Hepatocyte (in vitro differentiated cells): ENCODE data around the gene BAIAP3.

Experiments used
- CTCF ChIP-seq: fragments of 200-600 bp; sonication (generic); IDR thresholded peaks from 2 replicates; pipeline ENCODE4 v1.5.1; 2016; ENCODE audit warnings: antibody characterized with exemption, mild to moderate bottlenecking; ENCODE audit not compliant: poor library complexity
- EZH2 ChIP-seq: fragments of 200-600 bp; sonication (generic); IDR thresholded peaks from 2 replicates; pipeline ENCODE4 v1.6.1; 2016; ENCODE audit warnings: antibody characterized with exemption, mild to moderate bottlenecking, borderline replicate concordance
- EZH2phosphoT487 ChIP-seq: fragments of 200-600 bp; sonication (generic); IDR thresholded peaks from one replicate; pipeline ENCODE4 v1.6.1; 2018; ENCODE audit warnings: antibody characterized with exemption, mild to moderate bottlenecking, low read depth, moderate library complexity; ENCODE audit not compliant: unreplicated experiment, severe bottlenecking

GRCh38 chr16:1348926-1349325, 15.5 kb downstream of the BAIAP3 start:
- TF ChIP-seq CTCF (no peak), EZH2phosphoT487 (no peak), EZH2 (no peak)
